BLaER1 treated with 17β-estradiol and CSF1 and Interleukin-3, amounts not matched to agents 10 nM and 100 nM (cell line): ENCODE measurements around the gene SNN.

ENCODE experiments used
- H3K27ac ChIP-seq, 11 experiments: shearing (Covaris generic); formaldehyde crosslinking; 2 replicates each; pipeline ENCODE4 v1.8.1; 2022
- H3K27me3 ChIP-seq, 11 experiments: shearing (Covaris generic); formaldehyde crosslinking; 2 replicates each; pipeline ENCODE4 v1.8.1; 2022
- H3K36me3 ChIP-seq, 11 experiments: shearing (Covaris generic); formaldehyde crosslinking; 2 replicates each; pipeline ENCODE4 v1.8.1; 2022
- H3K4me1 ChIP-seq, 10 experiments: shearing (Covaris generic); formaldehyde crosslinking; 2 replicates each; pipeline ENCODE4 v1.8.1; 2022
- H3K4me2 ChIP-seq, 11 experiments: shearing (Covaris generic); formaldehyde crosslinking; 2 replicates each; pipeline ENCODE4 v1.8.1; 2022
- H3K4me3 ChIP-seq, 10 experiments: shearing (Covaris generic); formaldehyde crosslinking; 2 replicates each; pipeline ENCODE4 v1.8.1; 2022
- H3K9ac ChIP-seq, 11 experiments: shearing (Covaris generic); formaldehyde crosslinking; 2 replicates each; pipeline ENCODE4 v1.8.1; 2022
- H3K9me3 ChIP-seq, 11 experiments: shearing (Covaris generic); formaldehyde crosslinking; replicated peaks in 1 of 11; 2 replicates each; pipeline ENCODE4 v1.8.1; 2022
- H4K20me1 ChIP-seq, 11 experiments: shearing (Covaris generic); formaldehyde crosslinking; 2 replicates each; pipeline ENCODE4 v1.8.1; 2022
- Cebpa-rat ChIP-seq, 11 experiments: shearing (Covaris generic); IDR thresholded peaks; 2 replicates each; pipeline ENCODE4 v1.8.1; 2022

The SNN gene

DNA sequence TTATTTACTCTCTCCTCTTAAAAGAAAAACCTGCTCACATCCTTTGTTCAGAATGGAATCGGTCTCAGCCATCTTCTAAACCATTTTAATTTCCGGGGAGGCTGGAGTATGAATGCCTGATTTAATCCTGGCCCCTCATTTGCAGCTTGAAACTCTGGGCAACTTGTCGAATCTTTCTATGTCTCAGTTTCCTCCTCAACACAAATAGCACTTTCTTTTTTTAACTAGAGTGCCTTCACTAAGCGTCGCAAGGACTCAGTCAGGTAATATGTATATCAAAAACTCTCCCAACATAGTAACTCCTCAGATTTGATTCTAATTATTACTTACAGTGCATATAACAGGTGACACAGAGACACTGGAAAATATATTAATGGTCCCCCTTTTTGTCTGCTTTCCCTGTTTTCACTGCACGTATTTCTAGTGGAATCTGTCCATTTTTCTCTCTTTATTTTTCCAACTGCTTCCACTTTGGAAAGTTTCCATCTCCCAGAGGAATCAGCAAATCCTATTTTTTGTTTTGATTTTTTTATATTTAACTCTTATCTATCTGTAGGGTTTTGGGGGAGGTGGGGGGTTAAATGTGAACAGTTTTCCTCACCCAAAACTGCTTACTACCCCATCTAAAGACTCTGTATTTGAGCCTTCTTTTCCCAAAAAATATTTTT lies 18.6 kb downstream of the SNN start:
- no peaks in the 10 kb centered on the region for H3K9me3 ChIP-seq
- peaks cover 68 to 80% (median 76%) of the 10 kb centered on the region in 11 experiments for H3K36me3 ChIP-seq
- no peak overlapping the region for H3K9ac ChIP-seq
- TF ChIP-seq Cebpa-rat (IDR thresholded peaks at IDR 0.05): no peak
- H3K4me3 ChIP-seq: no peak overlapping the region
- peak overlapping the region in 1 of 11 experiments; percentile 6; a peak in 2 of 22 replicates for H3K27ac ChIP-seq
- H3K4me1 ChIP-seq: peaks cover 60 to 86% (median 77%) of the 10 kb centered on the region in 10 experiments
- peak overlapping the region in 2 of 11 experiments; percentile 45 to 47; a peak in 3 of 22 replicates for H3K4me2 ChIP-seq
- peaks cover 0 to 36% (median 6%) of the 10 kb centered on the region in 11 experiments; a peak in 12 of 22 replicates for H4K20me1 ChIP-seq
- H3K27me3 ChIP-seq: no peaks in the 10 kb centered on the region

DNA sequence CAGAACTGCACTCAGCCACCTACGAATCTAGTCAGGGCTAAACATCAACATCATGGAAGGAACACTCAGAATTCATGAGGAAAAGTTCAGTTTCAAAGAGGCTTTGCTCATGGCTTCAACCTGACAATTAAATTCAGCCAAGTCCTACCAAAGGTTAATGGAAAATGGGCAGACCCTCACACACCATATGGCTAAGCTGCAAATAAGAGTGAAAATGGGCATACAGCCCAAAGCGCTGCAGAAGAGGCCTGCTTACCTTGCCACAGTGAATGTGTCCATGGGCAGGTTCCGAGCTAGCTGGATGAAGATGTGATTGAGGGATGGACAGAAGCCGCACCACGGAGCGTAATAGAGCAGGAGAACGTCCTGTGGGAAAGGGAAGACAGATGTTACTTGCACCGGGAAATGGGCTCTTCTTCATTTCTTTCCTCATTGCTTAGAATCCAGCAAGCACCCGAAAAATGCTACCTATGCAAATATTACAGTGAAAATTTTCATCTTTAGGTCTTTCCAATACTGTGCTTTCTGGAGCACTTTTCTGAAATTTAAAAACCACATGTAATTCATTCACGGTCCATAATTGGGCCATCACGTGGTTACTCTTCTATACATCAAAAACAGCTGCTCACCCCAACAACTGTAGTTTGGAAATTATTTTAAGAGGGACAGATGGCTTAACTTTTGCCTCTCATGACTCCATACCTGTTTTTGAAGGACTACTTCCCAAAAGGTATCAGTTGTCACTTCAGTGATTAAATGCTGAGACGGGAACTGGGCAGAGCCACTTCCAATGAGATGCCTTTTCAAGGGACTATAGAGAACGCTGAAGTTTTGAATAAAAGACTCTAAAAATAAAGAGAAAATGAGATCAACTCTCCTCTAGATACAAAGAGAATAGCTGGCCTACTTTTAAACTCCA lies 19.6 kb downstream of the SNN start:
- Histone ChIP-seq H3K27me3 (no peaks in the 10 kb centered on the region), H3K27ac (peak overlapping the region in 6 of 11 experiments; percentile 6 to 75 (median 42); a peak in 8 of 22 replicates), H4K20me1 (peaks cover 0 to 26% (median 0%) of the 10 kb centered on the region in 11 experiments; a peak in 7 of 22 replicates), H3K4me2 (peak overlapping the region in 10 of 11 experiments; percentile 6 to 87 (median 46); a peak in 17 of 22 replicates), H3K4me1 (peaks cover 50 to 76% (median 67%) of the 10 kb centered on the region in 10 experiments), H3K36me3 (peaks cover 78 to 90% (median 86%) of the 10 kb centered on the region in 11 experiments), H3K9ac (no peak overlapping the region), H3K4me3 (no peak overlapping the region), H3K9me3 (no peaks in the 10 kb centered on the region)
- no peak for TF ChIP-seq Cebpa-rat (IDR thresholded peaks at IDR 0.05)

DNA sequence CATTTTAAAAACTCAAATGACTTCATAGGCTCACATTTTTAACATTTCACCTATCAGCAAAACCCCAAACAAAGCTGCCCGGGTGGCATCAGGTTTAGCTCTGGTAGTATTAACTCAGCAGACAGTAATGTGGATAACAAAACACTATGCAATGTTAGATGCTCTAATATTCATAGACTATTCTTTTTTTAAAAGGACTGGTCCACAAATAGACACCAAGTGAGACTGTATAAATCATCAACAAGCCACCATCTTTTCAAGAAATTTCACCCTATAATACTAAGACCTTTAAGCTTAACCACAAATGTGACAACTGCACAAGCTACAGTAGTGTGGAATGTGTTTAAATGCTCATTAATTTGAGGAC lies 20.2 kb downstream of the SNN start:
- peak overlapping the region in 10 of 11 experiments; percentile 19 to 87 (median 46); a peak in 17 of 22 replicates for H3K4me2 ChIP-seq
- no peak overlapping the region; a peak in 1 of 20 replicates for H3K4me3 ChIP-seq
- H4K20me1 ChIP-seq: peaks cover 0 to 19% (median 0%) of the 10 kb centered on the region in 11 experiments; a peak in 6 of 22 replicates
- no peaks in the 10 kb centered on the region for H3K27me3 ChIP-seq
- H3K36me3 ChIP-seq: peaks cover 77 to 92% (median 86%) of the 10 kb centered on the region in 11 experiments
- H3K9ac ChIP-seq: no peak overlapping the region
- peak overlapping the region in 9 of 11 experiments; percentile 6 to 75 (median 60); a peak in 14 of 22 replicates for H3K27ac ChIP-seq
- peaks cover 44 to 69% (median 61%) of the 10 kb centered on the region in 10 experiments for H3K4me1 ChIP-seq
- TF ChIP-seq Cebpa-rat (IDR thresholded peaks at IDR 0.05): no peak
- no peaks in the 10 kb centered on the region for H3K9me3 ChIP-seq

- Histone ChIP-seq H3K4me2 (peak overlapping the region; percentile 29 to 87 (median 47)), H3K27ac (peak overlapping the region in 10 of 11 experiments; percentile 1 to 75 (median 60); a peak in 19 of 22 replicates), H3K9me3 (no peaks in the 10 kb centered on the region), H3K9ac (peak overlapping the region in 3 of 11 experiments; percentile 13 to 61 (median 53); a peak in 3 of 22 replicates), H3K4me1 (peaks cover 36 to 62% (median 53%) of the 10 kb centered on the region in 10 experiments), H4K20me1 (peaks cover 0 to 14% (median 0%) of the 10 kb centered on the region in 11 experiments; a peak in 5 of 22 replicates), H3K4me3 (peak overlapping the region in 2 of 10 experiments; percentile 20 to 30; a peak in 2 of 20 replicates), H3K36me3 (peaks cover 73 to 92% (median 85%) of the 10 kb centered on the region in 11 experiments), H3K27me3 (no peaks in the 10 kb centered on the region)
- no peak for TF ChIP-seq Cebpa-rat (IDR thresholded peaks at IDR 0.05)
Measured at GRCh38 chr16:11689031-11689840, 21.0 kb downstream of the SNN start.

- H3K4me2 ChIP-seq: peak overlapping the region in 1 of 11 experiments; percentile 76; a peak in 1 of 22 replicates
- H3K36me3 ChIP-seq: peaks cover 73 to 92% (median 85%) of the 10 kb centered on the region in 11 experiments
- TF ChIP-seq Cebpa-rat (IDR thresholded peaks at IDR 0.05): no peak
- no peaks in the 10 kb centered on the region for H3K9me3 ChIP-seq
- no peak overlapping the region for H3K27ac ChIP-seq
- no peaks in the 10 kb centered on the region for H3K27me3 ChIP-seq
- 0 out of 22 replicates have a peak, but pooled peaks cover 0 to 11% (median 0%) of the 10 kb centered on the region in 11 experiments for H4K20me1 ChIP-seq
- peaks cover 35 to 60% (median 48%) of the 10 kb centered on the region in 10 experiments for H3K4me1 ChIP-seq
- H3K4me3 ChIP-seq: no peak overlapping the region
- no peak overlapping the region for H3K9ac ChIP-seq
Measured at GRCh38 chr16:11691235-11691634, 23.0 kb downstream of the SNN start.

DNA sequence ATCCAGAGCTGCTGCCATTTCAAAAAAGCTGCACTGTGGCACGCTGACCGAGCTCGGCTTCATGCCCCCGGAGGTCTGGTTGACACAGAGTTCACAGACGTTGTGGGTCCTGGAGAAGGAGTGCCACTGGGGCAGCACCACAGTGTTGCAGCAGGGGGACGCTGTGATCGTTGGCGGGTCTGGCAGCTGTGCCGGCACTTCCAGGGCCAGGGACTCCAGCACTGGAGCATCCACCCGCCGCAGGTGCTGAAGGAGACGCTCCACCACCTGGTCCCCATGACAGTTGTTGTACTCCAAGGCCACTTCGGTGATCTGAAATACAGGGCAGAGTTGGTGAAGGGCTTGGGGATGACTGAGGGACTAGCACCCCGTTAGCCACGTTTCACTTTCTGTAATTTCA lies 23.5 kb downstream of the SNN start:
- H3K27me3 ChIP-seq: no peaks in the 10 kb centered on the region
- H3K36me3 ChIP-seq: peaks cover 73 to 92% (median 86%) of the 10 kb centered on the region in 11 experiments
- H3K4me1 ChIP-seq: peaks cover 35 to 58% (median 44%) of the 10 kb centered on the region in 10 experiments
- no peak overlapping the region for H3K4me3 ChIP-seq
- 0 out of 22 replicates have a peak, but pooled peaks cover 0 to 16% (median 0%) of the 10 kb centered on the region in 11 experiments for H4K20me1 ChIP-seq
- H3K9me3 ChIP-seq: no peaks in the 10 kb centered on the region
- H3K4me2 ChIP-seq: no peak overlapping the region
- no peak overlapping the region for H3K9ac ChIP-seq
- TF ChIP-seq Cebpa-rat (IDR thresholded peaks at IDR 0.05): no peak
- H3K27ac ChIP-seq: no peak overlapping the region

- Histone ChIP-seq H3K27me3 (no peaks in the 10 kb centered on the region), H3K9me3 (no peaks in the 10 kb centered on the region), H3K36me3 (peaks cover 73 to 92% (median 86%) of the 10 kb centered on the region in 11 experiments), H3K27ac (no peak overlapping the region), H3K9ac (no peak overlapping the region), H4K20me1 (peaks cover 0 to 18% (median 0%) of the 10 kb centered on the region in 11 experiments; a peak in 1 of 22 replicates), H3K4me1 (peaks cover 35 to 55% (median 42%) of the 10 kb centered on the region in 10 experiments), H3K4me3 (no peak overlapping the region), H3K4me2 (no peak overlapping the region)
- no peak for TF ChIP-seq Cebpa-rat (IDR thresholded peaks at IDR 0.05)
Measured at GRCh38 chr16:11692171-11692570, 23.9 kb downstream of the SNN start.

DNA sequence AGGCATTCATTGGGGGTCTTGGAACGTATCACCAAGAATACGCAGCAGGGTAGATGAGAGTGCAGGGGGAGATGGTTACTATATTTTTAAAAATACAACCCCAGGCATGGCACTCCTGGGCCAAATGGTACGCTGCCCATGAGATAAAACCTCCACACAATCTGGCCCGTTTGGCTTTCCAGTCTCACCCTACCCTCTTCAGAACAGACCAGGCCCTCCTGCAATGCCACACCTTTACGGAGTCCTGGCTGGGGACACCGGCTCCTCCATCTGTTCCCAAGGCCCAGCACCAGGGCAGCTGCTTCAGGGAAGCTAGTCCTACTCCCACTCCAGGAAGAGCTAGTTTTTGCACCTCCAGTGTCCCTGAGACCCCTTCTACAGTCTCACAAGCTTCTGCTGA lies 24.4 kb downstream of the SNN start:
- Histone ChIP-seq H3K4me2 (no peak overlapping the region), H3K9me3 (no peaks in the 10 kb centered on the region), H3K4me1 (peaks cover 36 to 55% (median 42%) of the 10 kb centered on the region in 10 experiments), H3K4me3 (no peak overlapping the region), H4K20me1 (peaks cover 0 to 23% (median 0%) of the 10 kb centered on the region in 11 experiments; a peak in 1 of 22 replicates), H3K27ac (no peak overlapping the region; a peak in 2 of 22 replicates), H3K27me3 (no peaks in the 10 kb centered on the region), H3K36me3 (peaks cover 73 to 92% (median 86%) of the 10 kb centered on the region in 11 experiments), H3K9ac (no peak overlapping the region)
- no peak for TF ChIP-seq Cebpa-rat (IDR thresholded peaks at IDR 0.05)
